ENCODE data around the gene LIN9. TPM values are rescaled to one million over a fixed set of nuclear protein-coding genes. Genes with fewer than 3 reads are reported as not detected.
A peak's percentile ranks its signal among the peaks of the same experiment; 100 is the strongest.

The LIN9 gene
- total RNA-seq, 4 donors from 2014 or later, result 1.00 to 3.2 (median 2.3) TPM; not detected in 1

DNA sequence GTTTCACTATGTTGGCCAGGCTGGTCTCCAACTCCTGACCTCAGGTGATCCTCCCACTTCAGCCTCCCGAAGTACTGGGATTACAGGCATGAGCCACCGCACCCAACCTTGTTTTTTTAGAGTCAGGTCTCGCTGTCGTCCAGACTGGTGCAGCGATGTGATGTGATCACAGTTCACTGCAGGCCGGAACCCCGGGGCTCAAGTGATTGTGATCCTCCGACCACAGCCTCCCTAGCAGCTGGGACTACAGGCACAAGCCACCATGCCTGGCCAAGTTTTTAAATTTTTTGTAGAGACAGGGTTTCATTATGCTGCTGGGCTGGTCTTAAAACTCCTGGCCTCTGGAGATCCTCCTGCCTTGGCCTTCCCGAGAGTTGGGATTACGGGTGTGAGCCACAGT lies 46.1 kb upstream of the LIN9 start:
- peak overlapping the region in 1 of 4 donors; percentile 52 for H3K27ac ChIP-seq
- H3K4me3 ChIP-seq, result no peak overlapping the region
- peaks cover 0 to 4% (median 0%) of the 10 kb centered on the region in 4 donors for H3K36me3 ChIP-seq
- no peak for TF ChIP-seq POLR2AphosphoS5 (IDR thresholded peaks at IDR 0.05)
- no peak for TF ChIP-seq POLR2A (IDR thresholded peaks at IDR 0.05)
- TF ChIP-seq, protein P1, sequence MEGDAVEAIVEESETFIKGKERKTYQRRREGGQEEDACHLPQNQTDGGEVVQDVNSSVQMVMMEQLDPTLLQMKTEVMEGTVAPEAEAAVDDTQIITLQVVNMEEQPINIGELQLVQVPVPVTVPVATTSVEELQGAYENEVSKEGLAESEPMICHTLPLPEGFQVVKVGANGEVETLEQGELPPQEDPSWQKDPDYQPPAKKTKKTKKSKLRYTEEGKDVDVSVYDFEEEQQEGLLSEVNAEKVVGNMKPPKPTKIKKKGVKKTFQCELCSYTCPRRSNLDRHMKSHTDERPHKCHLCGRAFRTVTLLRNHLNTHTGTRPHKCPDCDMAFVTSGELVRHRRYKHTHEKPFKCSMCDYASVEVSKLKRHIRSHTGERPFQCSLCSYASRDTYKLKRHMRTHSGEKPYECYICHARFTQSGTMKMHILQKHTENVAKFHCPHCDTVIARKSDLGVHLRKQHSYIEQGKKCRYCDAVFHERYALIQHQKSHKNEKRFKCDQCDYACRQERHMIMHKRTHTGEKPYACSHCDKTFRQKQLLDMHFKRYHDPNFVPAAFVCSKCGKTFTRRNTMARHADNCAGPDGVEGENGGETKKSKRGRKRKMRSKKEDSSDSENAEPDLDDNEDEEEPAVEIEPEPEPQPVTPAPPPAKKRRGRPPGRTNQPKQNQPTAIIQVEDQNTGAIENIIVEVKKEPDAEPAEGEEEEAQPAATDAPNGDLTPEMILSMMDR (IDR thresholded peaks at IDR 0.05), result no peak
- H3K4me1 ChIP-seq, result peaks cover 0 to 8% (median 6%) of the 10 kb centered on the region in 4 donors
- no peaks in the 10 kb centered on the region for H3K9me3 ChIP-seq
- 95% methylated on average over 10 of the region's 10 CpGs; no CpG with 5 or more reads in 1 of the 2 donors for WGBS, 2 donors (ENCODE audit: low coverage in 1 of 2)
- no peak for DNase-seq
- intact Hi-C loops (cut with DNase I; ENCODE audit: low total_unique reads) (no loop called here), in situ Hi-C loops (cut with MboI; ENCODE audit: low pct_ligation_motif_present in 1 of 4, low pct_unique_long_range_greater_than_20kb in 1 of 4, low sequenced_read_pairs in 3 of 4) (no loop called here)
- no peaks in the 10 kb centered on the region for H3K27me3 ChIP-seq

DNA sequence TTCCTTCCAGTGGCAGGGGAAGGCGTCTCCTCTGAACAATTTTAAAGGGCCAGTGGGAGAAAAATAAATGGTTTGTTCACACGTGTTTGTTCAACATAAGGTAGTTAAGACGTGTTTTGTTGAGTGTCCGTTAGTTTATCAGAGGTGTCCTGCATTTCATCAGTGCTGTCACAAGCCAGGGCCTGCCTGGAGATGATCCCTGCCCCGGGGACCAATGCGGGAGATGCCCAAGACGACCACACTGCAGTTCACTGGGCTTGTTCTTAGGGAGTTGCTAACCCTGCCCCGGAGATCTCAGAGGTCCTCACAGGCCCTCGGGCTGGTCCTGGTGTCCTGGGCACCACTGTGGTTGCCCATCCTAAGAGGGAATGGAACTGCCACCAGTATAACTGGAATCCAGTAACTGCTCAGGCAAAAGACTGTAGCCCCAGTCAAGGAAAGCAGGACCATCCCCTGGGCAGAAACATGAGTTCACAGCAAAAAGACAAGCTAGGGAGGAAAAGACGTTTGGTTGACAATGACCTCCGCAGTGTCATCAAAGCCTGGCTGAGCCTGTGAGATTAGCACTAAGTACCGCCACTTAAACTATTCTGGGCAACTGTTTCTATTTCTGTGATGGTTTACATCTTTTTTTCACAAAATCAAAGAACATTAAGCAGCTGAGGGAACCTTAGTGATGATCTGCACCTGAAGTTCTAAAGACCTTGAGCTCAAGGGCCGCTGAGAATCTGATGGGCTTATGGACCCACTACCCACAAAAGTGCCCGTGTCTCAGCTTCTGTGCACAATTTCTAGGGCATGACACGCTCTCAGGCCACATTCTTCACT lies 44.9 kb upstream of the LIN9 start:
- Histone ChIP-seq H3K27ac (no peak overlapping the region), H3K27me3 (no peaks in the 10 kb centered on the region), H3K4me3 (no peak overlapping the region), H3K36me3 (no peaks in the 10 kb centered on the region), H3K9me3 (no peaks in the 10 kb centered on the region), H3K4me1 (peaks cover 0 to 13% (median 10%) of the 10 kb centered on the region in 4 donors)
- TF ChIP-seq POLR2A (IDR thresholded peaks at IDR 0.05), result no peak
- DNase-seq, result no peak
- in situ Hi-C loops (cut with MboI; ENCODE audit: low pct_ligation_motif_present in 1 of 4, low pct_unique_long_range_greater_than_20kb in 1 of 4, low sequenced_read_pairs in 3 of 4), result no loop called here
- WGBS, 2 donors (ENCODE audit: low coverage in 1 of 2), result 72 to 75% methylated on average over 10 to 15 of the region's 15 CpGs
- intact Hi-C loops (cut with DNase I; ENCODE audit: low total_unique reads), result no loop called here

DNA sequence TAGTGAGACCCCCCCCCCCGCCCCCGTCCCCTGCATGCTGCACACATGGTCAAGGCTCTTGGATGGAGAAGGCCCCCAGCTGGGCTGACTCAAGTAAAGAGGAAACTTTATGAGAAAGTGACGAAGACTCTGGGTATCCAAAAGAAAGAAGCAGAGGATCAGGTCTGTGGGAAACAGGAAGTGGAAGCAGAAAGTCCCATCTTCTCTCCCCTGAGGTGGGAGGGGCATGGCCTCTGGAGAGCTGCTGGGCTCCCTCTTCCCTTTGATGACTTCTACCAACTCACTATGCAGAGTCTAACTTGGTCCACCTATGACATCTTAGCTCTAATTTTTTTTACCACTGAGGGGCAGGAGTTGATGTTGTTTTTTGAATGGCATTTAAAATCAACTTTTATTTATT lies 42.7 kb upstream of the LIN9 start:
- H3K4me1 ChIP-seq, result peaks cover 0 to 13% (median 10%) of the 10 kb centered on the region in 4 donors
- DNase-seq, result no peak
- intact Hi-C loops (cut with DNase I; ENCODE audit: low total_unique reads) (no loop called here), in situ Hi-C loops (cut with MboI; ENCODE audit: low pct_ligation_motif_present in 1 of 4, low pct_unique_long_range_greater_than_20kb in 1 of 4, low sequenced_read_pairs in 3 of 4) (no loop called here)
- no peak overlapping the region for H3K27ac ChIP-seq
- TF ChIP-seq POLR2A (IDR thresholded peaks at IDR 0.05) (no peak), POLR2AphosphoS5 (IDR thresholded peaks at IDR 0.05) (no peak), EP300 (IDR thresholded peaks at IDR 0.05; ENCODE audit: low read depth) (no peak)
- TF ChIP-seq, protein P1 (IDR thresholded peaks at IDR 0.05), result no peak
- H3K36me3 ChIP-seq, result no peaks in the 10 kb centered on the region
- no peak overlapping the region for H3K4me3 ChIP-seq
- H3K9me3 ChIP-seq, result no peaks in the 10 kb centered on the region
- 82 to 100% methylated on average over 1 to 3 of the region's 3 CpGs for WGBS, 2 donors (ENCODE audit: low coverage in 1 of 2)
- H3K27me3 ChIP-seq, result no peaks in the 10 kb centered on the region

DNA sequence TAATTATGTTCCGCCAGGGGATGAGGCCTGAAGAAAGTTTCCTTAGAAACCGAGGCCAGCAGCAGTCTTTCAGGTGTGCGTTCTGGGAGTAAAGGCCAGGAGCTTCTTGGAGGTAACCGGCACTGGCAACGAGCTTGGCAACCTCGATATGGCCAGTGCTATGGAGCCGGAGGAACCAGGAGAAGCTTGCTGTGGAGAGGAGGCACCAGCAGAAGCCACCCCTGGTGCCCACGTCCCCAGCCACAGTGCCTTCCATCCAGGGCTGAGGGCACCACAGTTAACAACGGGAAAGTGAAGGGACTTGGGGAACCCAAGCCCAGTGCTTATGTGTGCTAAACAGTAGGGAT lies 41.5 kb upstream of the LIN9 start:
- in situ Hi-C loops (cut with MboI; ENCODE audit: low pct_ligation_motif_present in 1 of 4, low pct_unique_long_range_greater_than_20kb in 1 of 4, low sequenced_read_pairs in 3 of 4), result no loop called here
- DNase-seq, result no peak
- 26 to 66% methylated on average over 3 to 9 of the region's 9 CpGs for WGBS, 2 donors (ENCODE audit: low coverage in 1 of 2)

More for the DNA sequence above, 41.5 kb upstream of the LIN9 start:
- no peak for TF ChIP-seq POLR2AphosphoS5 (IDR thresholded peaks at IDR 0.05)
- TF ChIP-seq, protein P1 (IDR thresholded peaks at IDR 0.05), result no peak
- TF ChIP-seq POLR2A (IDR thresholded peaks at IDR 0.05), result no peak
- TF ChIP-seq EP300 (IDR thresholded peaks at IDR 0.05; ENCODE audit: low read depth), result no peak
- Histone ChIP-seq H3K27me3 (no peaks in the 10 kb centered on the region), H3K4me3 (no peak overlapping the region), H3K27ac (peak overlapping the region in 3 of 4 donors; percentile 17 to 61 (median 30)), H3K36me3 (no peaks in the 10 kb centered on the region), H3K9me3 (no peaks in the 10 kb centered on the region), H3K4me1 (peaks cover 0 to 13% (median 10%) of the 10 kb centered on the region in 4 donors)
- intact Hi-C loops (cut with DNase I; ENCODE audit: low total_unique reads), result no loop called here
